Stimulated activated CD4-positive, alpha-beta T cell treated with anti-CD3 and anti-CD28 coated beads, Interleukin-15, amount 100 ng/mL, for 24 hours (primary cell): ENCODE results near the gene CEP95.
A peak's percentile ranks its signal among the peaks of the same experiment; 100 is the strongest.

Source experiments
- DNase-seq: peaks from one replicate; pipeline ENCODE4 v3.0.0-alpha.2; 2020

Gene CEP95

GRCh38 chr17:64579917-64580316 lies 73.1 kb downstream of the CEP95 start:
- no peak for DNase-seq

- peak; percentile 16 for DNase-seq
These were observed 73.9 kb downstream of the CEP95 start for GRCh38 chr17:64580384-64581315.

- no peak for DNase-seq
These were observed 76.3 kb downstream of the CEP95 start for GRCh38 chr17:64583038-64583437.

GRCh38 chr17:64585146-64585545 lies 78.4 kb downstream of the CEP95 start:
- DNase-seq, result no peak
